Endothelial cell of umbilical vein (primary cell): ENCODE measurements around the gene SH3PXD2A. TPM values are rescaled to one million over a fixed set of nuclear protein-coding genes. Genes with fewer than 3 reads are reported as not detected.

Experiments used
- BruUV-seq: library from RNA; stranded (reverse); fragments of 400-500 nt; replicated peaks from 2 replicates; lab custom pipeline; 2021; lab: Mats Ljungman, UMichigan
- CTCF ChIA-PET: fragments of 300-600, 350-600 bp; sonication (Branson Sonifier 250); formaldehyde crosslinking; loops from one replicate; lab custom pipeline; 2021; ENCODE audit warnings: antibody characterized with exemption, inconsistent platforms; lab: Charles Lee
- POLR2A ChIA-PET: fragments of 300-600, 350-600 bp; sonication (Branson Sonifier 250); formaldehyde crosslinking; loops from one replicate; lab custom pipeline; 2021; ENCODE audit warnings: antibody characterized with exemption, inconsistent platforms; lab: Charles Lee
- DNase-seq: peaks from one replicate; pipeline ENCODE4 v3.0.0-alpha.2; 2011; ENCODE audit warnings: low read depth, low spot score
- FAIRE-seq: peaks from 2 replicates; lab custom pipeline; 2011; peaks lifted over from hg19 to GRCh38; lab: Jason Lieb, UNC
- H2AFZ ChIP-seq: 2 replicates; pipeline ENCODE4 v1.6.0; 2012; ENCODE audit warnings: low read depth, low read length, control low read depth, inconsistent platforms
- H3K27ac ChIP-seq: 2 replicates; pipeline ENCODE4 v1.5.1; 2011; ENCODE audit warnings: low read depth, mild to moderate bottlenecking, control low read depth, low read length, moderate library complexity; ENCODE audit not compliant: insufficient read depth
- H3K27me3 ChIP-seq, 2 experiments: 2 replicates each; pipeline versions ENCODE4 v1.6.0 to v1.6.1; 2011; ENCODE audit warnings: low read length in 2 of 2, mixed read lengths in 1 of 2; ENCODE audit not compliant: control insufficient read depth in 2 of 2, insufficient read depth in 2 of 2
- H3K36me3 ChIP-seq, 2 experiments: 2 replicates in 1 of 2; 3 replicates in 1 of 2; pipeline ENCODE4 v1.5.1; 2011; ENCODE audit warnings: low read length in 2 of 2, mild to moderate bottlenecking in 1 of 2, moderate library complexity in 1 of 2; ENCODE audit not compliant: control insufficient read depth in 2 of 2, insufficient read depth in 2 of 2; ENCODE audit errors: extremely low read depth in 1 of 2
- H3K4me1 ChIP-seq: 3 replicates; pipeline ENCODE4 v1.5.1; 2011; ENCODE audit warnings: mild to moderate bottlenecking, low read length; ENCODE audit not compliant: control insufficient read depth, insufficient read depth; ENCODE audit errors: extremely low read depth
- H3K4me2 ChIP-seq: 2 replicates; pipeline ENCODE4 v1.6.1; 2011; ENCODE audit warnings: low read length, control low read depth, mixed read lengths; ENCODE audit not compliant: insufficient read depth
- H3K4me3 ChIP-seq, 3 experiments: fragments of 200-600 bp in 1 of 3; sonication (generic), shearing (Covaris generic) in 1 of 3; replicated peaks in 1 of 3; 2 replicates each; pipeline ENCODE4 v1.5.1; 2011 to 2016; ENCODE audit warnings: control low read depth in 3 of 3, low read length in 3 of 3, mild to moderate bottlenecking in 2 of 3, inconsistent platforms in 1 of 3, low read depth in 1 of 3, moderate library complexity in 1 of 3; ENCODE audit not compliant: insufficient read depth in 1 of 3
- H3K79me2 ChIP-seq: 2 replicates; pipeline ENCODE4 v1.6.0; 2012; ENCODE audit warnings: low read length, inconsistent platforms; ENCODE audit not compliant: control insufficient read depth, insufficient read depth
- H3K9ac ChIP-seq: replicated peaks from 2 replicates; pipeline ENCODE3; 2011; ENCODE audit warnings: low read length, control low read depth; ENCODE audit not compliant: insufficient read depth; ENCODE audit errors: extremely low read depth
- H3K9me1 ChIP-seq: replicated peaks from 3 replicates; pipeline ENCODE4 v1.6.0; 2011; ENCODE audit warnings: mild to moderate bottlenecking, low read length; ENCODE audit not compliant: control insufficient read depth, insufficient read depth; ENCODE audit errors: extremely low read depth
- H3K9me3 ChIP-seq: replicated peaks from 2 replicates; pipeline ENCODE4 v1.5.1; 2012; ENCODE audit warnings: low read length, inconsistent platforms; ENCODE audit not compliant: control insufficient read depth, insufficient read depth
- H4K20me1 ChIP-seq: replicated peaks from 2 replicates; pipeline ENCODE3; 2011; ENCODE audit warnings: mild to moderate bottlenecking, low read length; ENCODE audit not compliant: control insufficient read depth, insufficient read depth; ENCODE audit errors: extremely low read depth
- CTCF ChIP-seq, 2 donors: IDR thresholded peaks; 1 replicate in 1 of 2; 2 replicates in 1 of 2; pipeline ENCODE4 v1.5.1; 2011; ENCODE audit warnings: low read length in 2 of 2, mild to moderate bottlenecking in 2 of 2, moderate library complexity in 2 of 2, control low read depth in 1 of 2, inconsistent platforms in 1 of 2, low read depth in 1 of 2; ENCODE audit not compliant: insufficient read depth in 1 of 2; ENCODE audit errors: extremely low read depth in 1 of 2
- EZH2 ChIP-seq: IDR thresholded peaks from 2 replicates; pipeline ENCODE4 v1.6.1; 2012; ENCODE audit warnings: borderline replicate concordance, low read depth, mild to moderate bottlenecking, moderate library complexity, low read length, inconsistent platforms; ENCODE audit not compliant: severe bottlenecking
- FOS ChIP-seq: IDR thresholded peaks from 2 replicates; pipeline ENCODE4 v1.6.1; 2011; ENCODE audit warnings: mild to moderate bottlenecking, low read length, moderate library complexity, borderline replicate concordance; ENCODE audit not compliant: insufficient read depth
- GATA2 ChIP-seq: IDR thresholded peaks from 2 replicates; pipeline ENCODE4 v1.7.0; 2011; ENCODE audit warnings: low read depth, mild to moderate bottlenecking, moderate library complexity, mixed read lengths, low read length; ENCODE audit not compliant: insufficient read length, insufficient read depth
- JUN ChIP-seq: IDR thresholded peaks from 2 replicates; pipeline ENCODE4 v1.6.1; 2011; ENCODE audit warnings: borderline replicate concordance, low read depth; ENCODE audit not compliant: insufficient read length, insufficient read depth
- MYC ChIP-seq: IDR thresholded peaks from one replicate; pipeline ENCODE4 v1.6.1; 2011; ENCODE audit warnings: mild to moderate bottlenecking, low read depth, low read length
- POLR2A ChIP-seq: IDR thresholded peaks from 2 replicates; pipeline ENCODE4 v1.6.1; 2012; ENCODE audit warnings: low read depth, mild to moderate bottlenecking, control low read depth, low read length
- POLR2AphosphoS5 ChIP-seq: IDR thresholded peaks from 2 replicates; pipeline ENCODE4 v1.6.1; 2012; ENCODE audit warnings: low read depth, mild to moderate bottlenecking, control low read depth, low read length, moderate library complexity; ENCODE audit not compliant: insufficient read depth
- dilution Hi-C: fragments of 300-500 bp; cut with MboI; formaldehyde crosslinking; loops from one replicate; pipeline ENCODE4 v1.15.0; 2019; ENCODE audit warnings: low sequenced_read_pairs; ENCODE audit not compliant: extremely low pct_ligation_motif_present
- intact Hi-C: fragments of 100-400 bp; cut with micrococcal nuclease; formaldehyde crosslinking; loops from one replicate; pipeline ENCODE4 v1.10.0; 2022
- polyA plus RNA-seq, 4 experiments: library from polyadenylated mRNA; depleted of rRNA in 3 of 4; stranded (reverse) in 3 of 4; unstranded in 1 of 4; fragments of >200 nt; gene quantifications; 2 replicates each; pipeline versions ENCODE4 v1.2.1 to v1.2.3, GENCODE V29; 2011 to 2012; ENCODE audit warnings: missing spikeins in 1 of 4
- total RNA-seq: library from RNA; stranded (reverse); gene quantifications from 2 replicates; pipeline ENCODE4 v1.2.3, GENCODE V29; 2021
- TF ChIP-seq, protein P1 (sequence below): IDR thresholded peaks from 2 replicates; pipeline ENCODE4 v1.6.1; 2011; ENCODE audit not compliant: insufficient read depth, insufficient read length

SH3PXD2A gene
- total and polyA plus RNA-seq, 2 donors (not counting 3 experiments of a cell fraction or from before 2014, with no cell fraction given) = 1.4 to 5.1 TPM

GRCh38 chr10:103630156-103630555, 225.2 kb downstream of the SH3PXD2A start:
- dilution Hi-C loops = no loop called here

More at GRCh38 chr10:103630156-103630555, 225.2 kb downstream of the SH3PXD2A start:
- Histone ChIP-seq H4K20me1 (no peaks in the 10 kb centered on the region), H3K27ac (no peak overlapping the region), H3K9me1 (no peaks in the 10 kb centered on the region), H3K27me3 (no peaks in the 10 kb centered on the region), H2AFZ (no peak overlapping the region), H3K4me2 (no peak overlapping the region), H3K4me1 (no peaks in the 10 kb centered on the region), H3K9me3 (no peaks in the 10 kb centered on the region), H3K79me2 (no peaks in the 10 kb centered on the region), H3K4me3 (no peak overlapping the region), H3K9ac (no peak overlapping the region), H3K36me3 (no peaks in the 10 kb centered on the region)
- ChIA-PET POLR2A (no interaction called here), CTCF (interaction anchor here (1.1 to 1.3 kb wide), 2 partner anchors 36 to 83 kb away, joined by 3 to 4 read pairs; no protein-coding TSS in a partner anchor)
- FAIRE-seq (no peak), DNase-seq (no peak)
- BruUV-seq = no TSS peak
- intact Hi-C loops = no loop called here
- TF ChIP-seq, protein P1, sequence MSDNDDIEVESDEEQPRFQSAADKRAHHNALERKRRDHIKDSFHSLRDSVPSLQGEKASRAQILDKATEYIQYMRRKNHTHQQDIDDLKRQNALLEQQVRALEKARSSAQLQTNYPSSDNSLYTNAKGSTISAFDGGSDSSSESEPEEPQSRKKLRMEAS = no peak
- TF ChIP-seq EZH2 = no peak
- no peak for TF ChIP-seq CTCF (IDR thresholded peaks at IDR 0.05; ENCODE audit: extremely low read depth in 1 of 2, insufficient read depth in 1 of 2, low read depth in 1 of 2, low read length in 2 of 2)
- no peak for TF ChIP-seq POLR2A
- TF ChIP-seq MYC = no peak
- no peak for TF ChIP-seq FOS
- no peak for TF ChIP-seq POLR2AphosphoS5
- no peak for TF ChIP-seq JUN
- TF ChIP-seq GATA2 = no peak
